Measurements from ENCODE around the gene TMEM175.
A peak's percentile ranks its signal among the peaks of the same experiment; 100 is the strongest.
"Not testable (repeated sequence)": the region's sequence is repeated elsewhere in the genome, so short reads cannot be mapped to it uniquely, and the experiment has no call there.

TMEM175 gene

DNA sequence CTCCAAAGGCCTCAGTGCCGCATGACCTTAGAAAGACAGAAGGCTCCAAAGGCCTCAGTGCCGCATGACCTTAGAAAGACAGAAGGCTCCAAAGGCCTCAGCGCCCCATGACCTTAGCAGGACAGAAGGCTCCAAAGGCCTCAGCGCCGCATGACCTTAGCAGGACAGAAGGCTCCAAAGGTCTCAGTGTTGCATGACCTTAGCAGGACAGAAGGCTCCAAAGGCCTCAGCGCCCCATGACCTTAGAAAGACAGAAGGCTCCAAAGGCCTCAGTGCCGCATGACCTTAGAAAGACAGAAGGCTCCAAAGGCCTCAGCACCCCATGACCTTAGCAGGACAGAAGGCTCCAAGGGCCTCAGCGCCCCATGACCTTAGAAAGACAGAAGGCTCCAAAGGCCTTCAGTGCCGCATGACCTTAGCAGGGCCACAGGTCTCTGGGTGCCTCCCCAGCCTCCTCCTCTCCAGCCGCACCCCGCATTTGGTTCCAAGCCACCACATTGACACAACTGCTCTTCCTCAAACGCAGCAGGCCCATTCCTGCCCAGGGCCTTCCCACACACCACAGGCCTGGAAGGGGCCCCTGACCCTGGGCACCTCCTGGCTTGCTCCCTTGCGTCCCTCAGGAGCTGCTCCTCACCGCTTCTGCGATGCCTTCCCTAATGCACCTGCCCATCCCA, 13.1 kb upstream of the TMEM175 start:
- Mint-ChIP-seq H3K36me3 (ENCODE audit: low read depth) (peaks cover 42% of the 10 kb centered on the region), H3K4me1 (ENCODE audit: low read depth) (peaks cover 83% of the 10 kb centered on the region), H3K9me3 (peaks cover 11% of the 10 kb centered on the region), H3K27ac (peak overlapping the region; percentile 7)
- H3K4me3 Mint-ChIP-seq, H3K27me3 Mint-ChIP-seq: not testable (repeated sequence)

DNA sequence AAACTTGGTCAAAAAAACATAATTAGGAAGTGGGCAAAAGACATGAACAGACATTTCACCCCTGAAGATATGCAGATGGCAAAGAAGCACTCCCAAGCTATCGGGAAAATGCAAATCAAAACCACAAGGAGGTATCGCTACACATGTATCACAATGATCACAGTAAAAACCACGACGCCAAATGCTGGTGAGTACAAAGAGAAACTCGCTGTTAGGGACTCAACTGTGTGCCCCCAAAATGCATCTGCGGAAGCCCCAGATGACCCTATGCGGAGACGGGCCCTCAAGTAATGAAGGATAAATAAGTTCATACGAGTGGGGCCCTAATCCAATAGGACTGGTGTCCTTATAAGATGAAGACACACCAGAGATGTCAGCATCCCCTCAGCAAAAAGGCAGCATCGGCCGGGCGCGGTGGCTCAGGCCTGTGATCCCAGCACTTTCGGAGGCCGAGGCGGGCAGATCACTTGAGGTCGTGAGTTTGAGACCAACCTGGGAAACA, 10.4 kb upstream of the TMEM175 start:
- Mint-ChIP-seq H3K4me1 (ENCODE audit: low read depth) (peaks cover 87% of the 10 kb centered on the region), H3K9me3 (peaks cover 11% of the 10 kb centered on the region), H3K27me3 (no peaks in the 10 kb centered on the region), H3K4me3 (peak overlapping the region; percentile 61), H3K36me3 (ENCODE audit: low read depth) (peaks cover 42% of the 10 kb centered on the region), H3K27ac (peak overlapping the region; percentile 76)

DNA sequence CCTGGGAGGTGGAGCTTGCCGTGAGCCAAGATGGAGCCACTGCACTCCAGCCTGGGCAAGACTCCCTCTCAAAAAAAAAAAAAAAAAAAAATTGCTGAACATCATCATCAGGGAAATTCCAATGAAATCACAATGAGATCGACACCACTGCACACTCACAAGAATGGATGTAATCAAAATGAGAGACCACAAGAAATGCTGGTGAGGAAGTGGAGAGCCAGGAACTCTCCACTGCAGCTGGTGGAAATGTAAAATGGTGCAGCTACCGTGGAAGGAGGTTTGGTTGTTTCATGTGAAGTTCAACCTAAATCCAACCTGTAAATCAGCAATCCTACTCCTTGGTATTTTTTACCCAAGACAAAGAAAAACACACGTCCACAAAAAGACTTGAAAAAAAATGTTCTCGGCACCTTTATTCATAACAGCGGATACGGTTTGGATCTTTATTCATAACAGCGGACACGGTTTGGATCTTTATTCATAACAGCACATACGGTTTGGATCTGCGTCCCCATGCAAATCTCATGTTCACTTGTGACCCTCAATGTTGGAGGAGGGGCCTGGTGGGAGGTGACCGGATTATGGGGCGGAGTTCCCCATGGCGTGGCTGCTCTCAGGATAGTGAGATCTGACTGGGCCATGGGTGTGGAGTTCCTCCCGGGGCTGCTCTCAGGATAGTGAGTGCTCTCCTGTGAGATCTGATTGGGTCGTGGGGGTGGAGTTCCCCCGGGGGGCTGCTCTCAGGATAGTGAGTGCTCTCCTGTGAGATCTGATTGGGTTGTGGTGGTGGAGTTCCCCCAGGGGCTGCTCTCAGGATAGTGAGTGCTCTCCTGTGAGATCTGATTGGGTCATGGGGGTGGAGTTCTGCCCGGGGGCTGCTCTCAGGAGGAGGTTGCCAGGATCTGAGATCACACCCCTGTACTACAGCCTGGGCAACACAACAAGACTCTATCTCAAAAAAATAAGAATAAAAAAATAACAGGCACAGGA, 7.9 kb upstream of the TMEM175 start:
- peak overlapping the region; percentile 25 for H3K4me3 Mint-ChIP-seq
- no peaks in the 10 kb centered on the region for H3K27me3 Mint-ChIP-seq
- peak overlapping the region; percentile 80 for H3K27ac Mint-ChIP-seq
- peaks cover 3% of the 10 kb centered on the region for H3K9me3 Mint-ChIP-seq
- H3K4me1 Mint-ChIP-seq (ENCODE audit: low read depth), result peaks cover 81% of the 10 kb centered on the region
- H3K36me3 Mint-ChIP-seq (ENCODE audit: low read depth), result peaks cover 28% of the 10 kb centered on the region

DNA sequence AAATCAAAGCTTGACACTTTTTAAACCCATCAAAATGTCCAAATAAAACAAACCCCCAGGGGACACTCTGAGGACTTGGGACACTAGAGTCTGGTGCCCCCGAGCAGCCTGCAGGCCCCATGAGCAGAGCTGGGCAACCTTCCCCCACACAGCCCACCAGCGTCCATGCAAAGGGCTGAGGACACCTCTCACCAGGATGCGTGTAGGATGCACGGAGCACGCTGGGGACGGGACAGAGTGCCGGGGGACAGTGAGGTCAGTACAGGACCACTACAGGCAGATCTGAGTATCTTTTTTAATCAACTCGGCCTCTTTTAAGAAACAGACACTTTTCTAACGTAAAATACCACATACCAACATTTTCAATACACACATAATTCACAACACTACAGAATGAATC, 7.1 kb upstream of the TMEM175 start:
- Mint-ChIP-seq H3K9me3 (no peaks in the 10 kb centered on the region), H3K4me3 (no peak overlapping the region), H3K4me1 (ENCODE audit: low read depth) (peaks cover 81% of the 10 kb centered on the region), H3K27me3 (no peaks in the 10 kb centered on the region), H3K36me3 (ENCODE audit: low read depth) (peaks cover 21% of the 10 kb centered on the region), H3K27ac (no peak overlapping the region)

DNA sequence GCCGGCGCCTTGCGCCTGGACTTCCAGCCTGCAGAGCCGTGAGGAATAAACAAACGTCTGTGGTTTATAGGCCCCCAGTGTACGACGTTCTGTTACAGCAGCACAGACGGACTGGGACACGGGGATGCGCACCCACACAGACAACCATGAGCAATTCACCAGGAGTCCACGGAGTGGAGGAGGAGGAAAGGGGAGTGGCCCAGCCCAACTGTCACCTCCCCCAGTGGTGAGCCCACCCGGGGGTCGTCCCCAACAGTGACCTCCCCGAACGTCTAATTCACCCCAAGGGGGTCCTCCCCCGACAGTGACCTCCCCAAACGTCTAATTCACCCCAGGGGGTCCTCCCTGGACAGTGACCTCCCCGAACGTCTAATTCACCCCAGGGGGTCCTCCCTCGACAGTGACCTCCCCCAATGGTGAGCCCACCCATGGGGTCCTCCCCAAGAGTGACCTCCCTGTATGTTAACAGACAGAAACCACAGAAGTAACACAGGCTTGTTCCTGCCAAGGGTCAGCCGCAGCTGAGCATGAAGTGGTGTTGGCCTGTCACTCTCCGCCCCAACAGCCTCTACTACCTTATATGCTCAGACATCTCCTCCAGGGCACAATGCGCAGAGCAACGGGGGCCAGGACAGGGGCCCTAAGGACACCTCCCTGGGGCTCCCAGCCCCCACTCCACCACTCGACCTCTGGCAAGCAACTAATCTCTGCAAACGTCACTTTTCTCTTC, 6.3 kb upstream of the TMEM175 start:
- no peak overlapping the region for H3K27ac Mint-ChIP-seq
- no peak overlapping the region for H3K4me3 Mint-ChIP-seq
- peaks cover 18% of the 10 kb centered on the region for H3K36me3 Mint-ChIP-seq (ENCODE audit: low read depth)
- H3K9me3 Mint-ChIP-seq, result no peaks in the 10 kb centered on the region
- no peaks in the 10 kb centered on the region for H3K27me3 Mint-ChIP-seq
- H3K4me1 Mint-ChIP-seq (ENCODE audit: low read depth), result peaks cover 83% of the 10 kb centered on the region

DNA sequence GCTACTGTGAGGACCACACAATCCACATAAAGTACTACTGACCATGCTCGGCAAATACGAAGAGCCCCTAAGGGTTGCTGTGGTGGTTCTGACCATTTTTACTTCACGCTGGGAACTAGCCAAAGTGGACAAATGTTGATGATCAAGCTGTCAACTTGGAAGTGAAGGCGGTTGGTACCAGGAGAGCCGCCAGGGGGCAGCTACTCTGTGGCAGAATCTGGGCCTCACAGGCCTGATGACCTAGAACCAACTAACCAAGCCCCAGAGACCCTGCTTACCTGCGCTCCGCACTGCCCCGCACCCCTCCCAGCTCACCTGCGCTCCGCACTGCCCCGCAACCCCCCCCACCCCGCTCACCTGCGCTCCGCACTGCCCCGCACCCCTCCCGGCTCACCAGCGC, 5.7 kb upstream of the TMEM175 start:
- Mint-ChIP-seq H3K36me3 (ENCODE audit: low read depth) (peaks cover 12% of the 10 kb centered on the region), H3K27ac (no peak overlapping the region), H3K4me3 (no peak overlapping the region), H3K4me1 (ENCODE audit: low read depth) (peaks cover 82% of the 10 kb centered on the region), H3K27me3 (no peaks in the 10 kb centered on the region), H3K9me3 (no peaks in the 10 kb centered on the region)

DNA sequence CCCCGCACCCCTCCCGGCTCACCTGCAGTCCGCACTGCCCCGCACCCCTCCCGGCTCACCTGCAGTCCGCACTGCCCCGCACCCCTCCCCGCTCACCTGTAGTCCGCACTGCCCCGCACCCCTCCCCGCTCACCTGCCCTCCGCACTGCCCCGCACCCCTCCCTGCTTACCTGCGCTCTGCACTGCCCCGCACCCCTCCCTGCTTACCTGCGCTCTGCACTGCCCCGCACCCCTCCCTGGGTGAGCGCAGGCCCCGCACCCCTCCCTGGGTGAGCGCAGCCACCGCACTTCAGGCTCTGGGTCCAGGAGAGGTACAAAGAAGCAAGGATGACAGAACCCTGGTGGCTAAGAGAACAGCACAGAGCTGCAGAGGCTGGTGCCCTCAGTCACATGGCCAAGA, 4.7 kb upstream of the TMEM175 start:
- H3K27me3 Mint-ChIP-seq; H3K27ac Mint-ChIP-seq; H3K9me3 Mint-ChIP-seq; H3K4me3 Mint-ChIP-seq; H3K36me3 Mint-ChIP-seq (ENCODE audit: low read depth): not testable (repeated sequence)
- peaks cover 76% of the 10 kb centered on the region for H3K4me1 Mint-ChIP-seq (ENCODE audit: low read depth)

DNA sequence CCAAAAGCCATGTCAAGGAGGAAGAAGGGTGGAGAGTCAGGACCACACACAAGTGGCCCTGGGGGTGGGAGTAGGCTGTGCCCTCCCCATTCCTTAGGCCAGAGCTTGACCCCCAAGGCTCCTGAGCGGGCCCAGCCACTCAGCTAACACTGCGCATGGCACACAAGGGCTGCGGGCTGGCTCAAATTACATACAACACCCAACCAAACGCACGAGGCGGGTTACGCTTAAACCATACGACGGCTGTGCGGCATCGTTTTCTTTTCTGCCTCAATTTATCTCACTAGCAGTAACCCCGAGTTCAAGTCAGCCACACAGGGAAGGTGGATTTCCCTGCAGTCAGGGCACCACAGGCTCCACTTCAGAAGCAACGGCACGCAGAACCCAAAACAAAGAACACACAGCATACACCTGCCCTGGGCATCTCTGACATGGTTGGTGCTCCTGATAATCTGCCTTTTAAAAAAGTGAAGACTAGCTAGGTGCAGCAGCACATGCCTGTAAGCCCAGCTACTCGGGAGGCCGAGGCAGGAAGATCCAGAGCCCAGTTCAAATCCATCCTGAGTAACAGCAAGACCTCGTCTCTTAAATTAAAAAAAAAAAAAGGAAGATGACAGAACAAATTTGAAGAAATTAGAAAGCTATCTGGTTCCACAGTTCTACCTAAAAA, 3.0 kb upstream of the TMEM175 start:
- Mint-ChIP-seq H3K4me1 (ENCODE audit: low read depth) (peaks cover 71% of the 10 kb centered on the region), H3K9me3 (no peaks in the 10 kb centered on the region), H3K27ac (peak overlapping the region; percentile 12), H3K4me3 (peak overlapping the region; percentile 23), H3K27me3 (no peaks in the 10 kb centered on the region), H3K36me3 (ENCODE audit: low read depth) (no peaks in the 10 kb centered on the region)

DNA sequence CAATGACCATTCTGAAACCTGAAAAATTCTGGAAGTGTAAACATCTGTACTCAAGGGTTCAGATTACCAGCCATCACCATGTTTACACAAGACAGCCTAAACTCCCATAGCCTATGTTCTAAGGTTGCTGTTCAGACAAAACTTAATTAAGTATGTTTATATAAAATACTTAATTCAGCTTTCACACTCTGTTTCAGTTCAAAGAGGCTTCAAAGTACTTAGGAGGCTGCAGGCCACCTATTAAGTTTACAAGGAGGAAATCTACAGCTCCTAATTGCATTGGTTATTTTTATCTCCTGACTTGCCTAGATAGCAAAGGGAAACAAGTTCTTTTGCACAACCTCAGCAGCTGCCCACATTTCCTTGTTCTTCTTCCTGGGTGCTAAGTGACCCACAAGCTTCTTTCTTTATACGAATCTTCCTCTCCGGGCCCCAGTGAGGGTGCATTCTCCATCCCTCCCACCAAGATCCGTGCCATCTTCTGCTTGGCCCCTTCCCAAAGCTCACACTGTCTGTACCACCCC, 2.2 kb upstream of the TMEM175 start:
- H3K27ac Mint-ChIP-seq, result peak overlapping the region; percentile 96
- peak overlapping the region; percentile 98 for H3K4me3 Mint-ChIP-seq
- no peaks in the 10 kb centered on the region for H3K9me3 Mint-ChIP-seq
- peaks cover 64% of the 10 kb centered on the region for H3K4me1 Mint-ChIP-seq (ENCODE audit: low read depth)
- no peaks in the 10 kb centered on the region for H3K27me3 Mint-ChIP-seq
- H3K36me3 Mint-ChIP-seq (ENCODE audit: low read depth), result no peaks in the 10 kb centered on the region

DNA sequence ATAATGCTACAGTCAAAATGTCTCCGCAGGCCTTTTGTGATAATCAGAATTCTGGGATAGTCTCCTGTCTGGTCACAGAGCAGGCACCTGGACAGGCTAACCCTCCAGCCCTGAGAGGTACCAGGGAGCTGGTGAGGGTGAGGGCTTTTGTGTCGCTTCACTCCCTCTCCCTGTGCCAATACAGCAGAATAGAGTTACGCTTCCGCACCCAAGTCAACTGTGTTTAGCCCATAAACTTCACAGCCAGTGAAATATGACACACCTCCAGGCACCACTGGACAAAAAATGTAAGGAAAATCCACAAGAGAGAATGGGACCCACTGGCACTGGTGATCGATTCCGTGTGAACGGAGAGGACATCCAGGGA, 1.4 kb upstream of the TMEM175 start:
- Mint-ChIP-seq H3K9me3 (no peaks in the 10 kb centered on the region), H3K27ac (peak overlapping the region; percentile 96), H3K36me3 (ENCODE audit: low read depth) (no peaks in the 10 kb centered on the region), H3K4me3 (peak overlapping the region; percentile 98), H3K4me1 (ENCODE audit: low read depth) (peaks cover 62% of the 10 kb centered on the region), H3K27me3 (no peaks in the 10 kb centered on the region)

DNA sequence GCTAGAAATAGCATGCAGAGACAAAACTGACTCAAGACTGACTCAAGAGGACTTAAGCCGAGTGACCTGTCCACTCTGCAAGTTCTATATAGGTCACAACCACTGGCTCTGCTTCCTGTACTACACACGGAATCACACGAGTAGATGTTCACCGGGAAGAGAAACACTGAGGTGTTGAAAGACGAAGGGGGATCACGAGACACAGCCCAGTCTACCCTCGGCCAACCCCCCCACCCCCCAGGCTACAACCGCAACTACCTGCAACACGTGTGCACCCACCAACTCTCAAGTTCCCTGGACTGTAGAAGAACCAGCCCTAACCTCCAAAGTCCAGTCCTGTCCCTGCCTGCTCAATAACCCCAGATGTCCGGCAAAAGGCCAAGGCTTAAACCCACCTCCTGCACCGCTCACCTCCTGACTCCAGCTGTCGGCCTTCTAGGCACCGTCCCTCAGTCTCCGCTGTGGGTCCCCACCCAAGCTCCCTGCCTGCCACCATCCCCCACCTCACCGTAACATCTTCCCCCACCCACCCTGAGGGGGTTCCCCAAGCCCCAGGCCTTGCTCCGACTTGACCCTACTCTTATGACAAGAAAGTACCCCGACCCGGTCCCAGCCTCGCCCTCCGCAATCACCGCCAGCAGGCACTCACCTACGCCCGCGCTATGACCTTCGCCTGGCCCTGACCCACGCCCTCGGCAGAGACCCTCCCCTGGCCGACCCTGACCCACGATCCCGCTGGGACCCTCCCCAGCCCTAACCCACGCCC, 883 bp upstream of the TMEM175 start:
- peak overlapping the region; percentile 98 for H3K4me3 Mint-ChIP-seq
- H3K9me3 Mint-ChIP-seq, result no peaks in the 10 kb centered on the region
- H3K36me3 Mint-ChIP-seq (ENCODE audit: low read depth), result no peaks in the 10 kb centered on the region
- no peaks in the 10 kb centered on the region for H3K27me3 Mint-ChIP-seq
- H3K4me1 Mint-ChIP-seq (ENCODE audit: low read depth), result peaks cover 62% of the 10 kb centered on the region
- H3K27ac Mint-ChIP-seq, result peak overlapping the region; percentile 96

DNA sequence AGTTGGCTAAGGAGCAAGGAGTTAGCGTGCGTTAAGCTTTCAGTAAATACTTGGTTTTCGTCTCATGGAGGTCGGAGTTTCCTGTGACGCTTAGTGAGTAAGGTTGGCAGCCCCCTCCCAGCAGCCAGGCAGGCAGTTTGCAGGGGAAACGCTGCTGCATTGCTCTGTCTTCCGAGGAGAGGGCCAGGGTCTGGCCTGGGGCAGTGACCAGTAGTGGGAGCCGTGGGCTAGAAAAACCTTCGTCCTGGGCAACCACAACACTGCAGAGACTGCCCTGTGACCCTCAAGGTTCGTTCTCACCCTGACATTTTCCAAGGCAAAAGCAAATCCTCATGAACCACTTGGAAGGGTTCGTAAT, 432 bp downstream of the TMEM175 start:
- Mint-ChIP-seq H3K4me1 (ENCODE audit: low read depth) (peaks cover 61% of the 10 kb centered on the region), H3K9me3 (no peaks in the 10 kb centered on the region), H3K27me3 (no peaks in the 10 kb centered on the region), H3K36me3 (ENCODE audit: low read depth) (no peaks in the 10 kb centered on the region), H3K27ac (peak overlapping the region; percentile 96), H3K4me3 (peak overlapping the region; percentile 98)

DNA sequence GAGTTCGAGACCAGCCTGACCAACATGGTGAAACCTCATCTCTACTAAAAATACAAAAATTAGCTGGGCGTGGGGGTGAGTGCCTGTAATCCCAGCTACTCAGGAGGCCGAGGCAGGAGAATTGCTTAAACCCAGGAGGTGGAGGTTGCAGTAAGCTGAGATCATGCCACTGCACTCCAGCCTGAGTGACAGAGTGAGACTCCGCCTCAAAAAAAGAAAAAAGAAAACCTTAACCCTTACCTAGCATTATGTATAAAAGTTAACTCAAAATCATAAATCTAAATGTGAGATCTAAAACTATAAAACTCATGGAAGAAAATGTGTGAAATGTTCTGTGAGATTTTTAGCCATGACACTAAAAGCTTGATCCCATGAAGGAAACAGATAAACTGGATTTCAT, 7.2 kb downstream of the TMEM175 start:
- H3K4me3 Mint-ChIP-seq; H3K27me3 Mint-ChIP-seq; H3K36me3 Mint-ChIP-seq (ENCODE audit: low read depth); H3K9me3 Mint-ChIP-seq; H3K27ac Mint-ChIP-seq: not testable (repeated sequence)
- peaks cover 12% of the 10 kb centered on the region for H3K4me1 Mint-ChIP-seq (ENCODE audit: low read depth)
